Fibroblast of peridontal ligament (primary cell): ENCODE data around the gene RAB5B.
A peak's percentile ranks its signal among the peaks of the same experiment; 100 is the strongest.
"Not testable (repeated sequence)": the region's sequence is repeated elsewhere in the genome, so short reads cannot be mapped to it uniquely, and the experiment has no call there.

Experiments used
- DNase-seq: peaks from one replicate; pipeline ENCODE4 v3.0.0-alpha.2; 2010; ENCODE audit errors: extremely low read depth

The RAB5B gene

DNA sequence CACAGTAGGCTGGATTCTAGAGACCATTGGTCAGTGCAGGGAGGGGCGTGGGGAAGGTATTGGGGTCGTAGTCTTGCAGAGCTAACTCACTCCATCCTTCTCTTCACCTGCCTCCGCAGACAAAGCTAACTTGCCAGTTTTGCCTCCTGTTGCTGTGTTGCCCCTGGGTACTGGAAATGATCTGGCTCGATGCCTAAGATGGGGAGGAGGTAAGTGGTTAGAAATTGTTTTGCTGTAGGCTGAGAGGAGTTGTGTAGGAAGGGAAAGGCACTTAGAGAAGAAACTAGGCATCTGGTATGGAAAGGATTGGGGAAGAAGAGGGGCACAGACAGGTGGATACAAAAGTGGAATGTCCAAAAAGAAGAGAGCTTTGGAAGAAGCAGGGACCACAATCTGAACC is 31.8 kb upstream of the RAB5B start:
- no peak for DNase-seq

DNA sequence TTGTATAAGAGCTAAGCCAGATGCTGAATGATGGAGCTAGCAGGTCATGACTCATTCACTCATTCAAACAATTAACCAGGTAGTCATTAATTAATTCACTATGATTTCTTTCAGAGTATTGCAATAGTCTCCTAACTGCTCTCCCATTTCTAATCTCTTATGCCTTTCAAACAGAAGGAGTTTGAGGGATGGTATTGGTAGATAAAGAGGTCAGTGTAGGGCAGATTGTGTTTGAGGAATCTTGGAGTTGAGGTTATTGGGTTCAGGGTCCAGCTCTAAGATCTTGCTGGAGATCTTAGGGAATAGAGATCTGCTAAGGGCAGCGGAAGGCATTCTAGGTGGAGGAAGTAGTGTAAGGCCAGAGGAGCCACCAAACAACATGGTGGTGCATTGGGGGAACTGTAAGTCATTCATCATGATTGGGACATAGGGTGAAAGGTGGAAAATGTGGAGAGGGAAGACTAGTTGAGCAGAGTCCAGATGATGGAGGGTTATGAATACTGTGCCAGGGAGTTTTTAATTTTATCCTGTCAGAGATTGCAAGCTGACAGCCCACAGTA is 31.2 kb upstream of the RAB5B start:
- DNase-seq: no peak

DNA sequence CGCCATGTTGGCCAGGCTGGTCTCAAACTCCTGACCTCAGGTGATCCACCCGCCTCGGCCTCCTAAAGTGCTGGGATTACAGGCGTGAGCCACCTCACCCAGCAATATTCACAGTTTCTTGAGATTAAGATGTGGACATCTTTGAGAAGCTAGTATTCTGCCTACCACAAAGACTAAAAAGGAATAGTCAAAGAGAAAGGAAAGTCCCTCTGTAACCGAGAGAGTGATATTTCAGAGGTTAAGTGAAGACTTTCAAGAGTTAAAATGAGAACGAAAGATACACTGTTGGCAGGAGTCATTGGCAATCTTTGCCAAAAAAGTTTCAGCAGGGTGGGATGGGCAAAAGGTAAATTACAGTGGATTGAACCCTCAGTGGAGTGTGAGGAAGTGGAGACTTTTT is 27.3 kb upstream of the RAB5B start:
- no peak for DNase-seq

DNA sequence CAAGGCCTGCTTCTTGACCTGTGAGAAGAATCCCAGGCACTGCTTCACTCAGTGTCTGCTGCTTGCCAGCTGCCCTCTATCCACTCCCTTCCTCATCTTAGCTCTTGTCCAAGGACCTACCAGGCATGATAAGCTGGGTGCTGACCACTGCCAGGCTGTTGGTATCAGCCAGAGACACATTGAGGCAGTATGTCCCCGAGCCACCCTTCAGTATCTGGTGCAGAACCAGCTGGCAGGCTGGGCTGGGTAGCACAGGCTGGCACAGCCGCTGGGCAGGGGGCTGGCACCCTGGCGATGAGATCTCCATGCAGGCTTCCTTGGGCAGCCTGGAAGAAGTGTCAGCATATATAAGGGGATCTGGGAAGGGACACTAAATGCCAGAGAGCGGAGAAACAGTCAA is 18.5 kb upstream of the RAB5B start:
- no peak for DNase-seq

DNA sequence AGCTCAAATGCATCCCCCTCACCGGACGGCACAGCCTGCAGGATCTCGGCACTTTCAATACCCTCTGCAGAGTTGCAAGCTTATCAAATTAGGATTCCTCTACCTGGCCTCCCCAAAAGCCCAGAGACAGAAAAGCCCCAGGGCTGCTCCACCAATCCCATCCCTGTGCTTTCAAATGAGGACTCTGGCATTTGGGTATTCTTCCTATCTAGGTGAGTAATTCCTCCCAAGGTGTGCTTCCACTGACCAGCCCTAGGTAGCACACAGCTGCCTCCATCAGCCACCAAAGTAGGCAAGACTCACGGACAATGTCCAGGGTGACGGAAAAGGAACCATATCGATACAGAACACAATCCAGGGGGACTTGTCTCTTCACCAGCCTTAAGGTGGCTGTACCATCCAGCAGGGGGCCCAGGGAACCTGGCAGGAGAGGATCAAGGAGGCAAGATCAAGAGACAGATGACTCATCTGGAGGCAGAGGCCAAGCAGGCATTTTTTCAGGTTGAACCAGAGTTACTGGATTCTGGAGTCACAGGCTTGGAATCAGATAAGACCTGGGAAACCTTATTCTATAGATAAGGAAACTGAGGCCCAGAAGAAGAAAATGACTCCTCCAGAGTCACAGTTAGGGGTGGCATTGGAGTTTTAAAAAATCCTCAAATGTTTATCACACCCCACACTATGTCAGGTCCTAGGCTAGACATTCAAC is 17.9 kb upstream of the RAB5B start:
- peak; percentile 35 for DNase-seq

DNA sequence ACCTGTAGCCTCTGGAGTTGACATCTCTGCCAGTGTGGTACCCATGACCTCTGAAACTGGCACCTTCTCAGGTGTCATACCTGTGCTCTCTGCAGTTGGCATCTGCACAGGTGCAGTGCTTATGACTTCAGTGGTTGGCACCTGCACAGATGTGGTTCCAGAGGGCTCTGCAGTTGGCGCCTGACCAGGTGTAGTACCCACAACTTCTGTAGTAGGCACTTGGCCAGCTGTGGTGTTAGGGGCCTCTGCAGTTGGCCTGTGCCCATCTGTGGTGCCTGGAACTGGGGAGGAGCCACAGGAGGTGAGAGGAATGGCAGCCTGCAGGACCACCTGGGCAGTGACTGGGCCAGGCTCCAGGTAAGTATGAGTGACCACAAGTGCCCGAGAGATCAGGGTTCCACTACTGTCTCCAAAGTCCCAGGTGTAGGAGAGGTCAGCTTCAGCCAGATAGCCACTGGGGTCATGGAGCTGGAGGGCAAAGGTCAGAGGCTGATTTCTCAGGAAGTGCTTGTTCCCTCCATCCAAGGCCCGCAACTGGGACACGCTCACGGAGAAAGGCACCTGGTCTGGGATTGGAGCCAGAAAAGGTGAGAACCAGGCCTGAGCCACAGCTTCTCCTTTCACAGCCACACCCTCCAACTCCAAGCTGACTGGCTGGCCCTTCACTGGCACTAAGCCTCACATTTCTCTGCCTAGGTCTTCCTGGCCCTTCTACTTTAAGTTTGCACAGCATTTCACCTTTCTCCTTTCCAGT is 16.6 kb upstream of the RAB5B start:
- DNase-seq: no peak

DNA sequence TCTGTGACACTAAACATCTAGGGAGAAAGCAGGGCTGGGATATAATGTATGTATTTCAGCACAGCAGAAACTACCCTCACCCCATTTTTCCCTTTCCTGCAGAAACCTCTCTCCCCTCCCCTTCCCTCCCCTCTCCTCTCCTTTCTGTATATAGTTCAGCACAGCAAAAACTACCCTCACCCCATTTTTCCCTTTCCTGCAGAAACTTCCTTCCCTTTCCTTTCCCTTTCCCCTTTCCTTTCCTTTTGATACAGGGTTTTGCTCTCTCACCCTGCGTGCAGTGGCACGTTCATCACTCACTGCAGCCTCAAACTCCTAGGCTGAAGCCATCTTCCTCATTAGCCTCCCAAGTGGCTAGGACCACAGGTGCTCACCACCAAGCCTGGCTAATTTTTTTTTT is 10.1 kb upstream of the RAB5B start:
- no peak for DNase-seq

DNA sequence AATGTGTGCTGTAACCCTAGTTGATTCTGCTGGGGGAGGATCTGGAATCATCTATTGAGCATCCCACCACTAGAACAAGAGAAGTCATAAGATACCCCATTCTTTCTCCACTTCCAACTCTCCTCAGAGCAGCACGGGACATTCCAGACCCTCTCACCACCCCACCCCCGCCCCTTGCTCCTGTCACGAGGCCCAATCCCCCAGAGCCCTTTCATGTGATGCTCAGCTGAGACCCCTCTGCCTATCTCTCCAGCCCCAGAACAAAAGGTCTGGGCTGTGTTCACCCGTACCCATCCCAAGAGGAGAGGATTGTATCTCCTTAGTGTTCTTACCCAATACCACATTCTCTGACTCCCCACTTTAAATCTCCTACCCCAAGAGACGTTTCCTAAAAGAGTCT is 8.6 kb upstream of the RAB5B start:
- no peak for DNase-seq

DNA sequence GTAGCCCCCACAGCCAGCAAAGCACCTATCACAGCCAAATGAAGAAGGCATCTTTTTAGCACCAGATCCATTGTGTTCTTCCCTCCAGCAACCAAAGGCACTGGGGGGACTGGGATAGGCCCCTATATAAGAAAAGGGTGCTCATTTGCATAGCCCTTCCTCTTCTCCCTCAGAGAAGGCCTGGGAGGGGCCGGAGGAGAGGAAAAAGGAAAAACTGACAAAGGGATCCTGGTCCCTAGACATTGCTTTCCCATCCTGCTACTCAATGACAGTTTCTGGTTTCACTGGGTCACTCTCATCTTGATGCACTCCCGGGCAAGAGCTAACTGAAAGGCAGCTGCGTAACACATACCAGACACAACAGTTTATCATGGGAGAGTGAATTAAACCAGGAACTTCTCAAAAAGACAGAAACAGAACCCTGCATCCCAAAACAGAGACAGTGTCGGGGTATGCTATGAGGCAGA is 7.9 kb upstream of the RAB5B start, which contains the start of gene PMEL:
PMEL (minus strand) TSS at position 102 of the 467 bp plus-strand sequence; CDS start at position 71, 31 bp downstream.
- peak; percentile 26 for DNase-seq

DNA sequence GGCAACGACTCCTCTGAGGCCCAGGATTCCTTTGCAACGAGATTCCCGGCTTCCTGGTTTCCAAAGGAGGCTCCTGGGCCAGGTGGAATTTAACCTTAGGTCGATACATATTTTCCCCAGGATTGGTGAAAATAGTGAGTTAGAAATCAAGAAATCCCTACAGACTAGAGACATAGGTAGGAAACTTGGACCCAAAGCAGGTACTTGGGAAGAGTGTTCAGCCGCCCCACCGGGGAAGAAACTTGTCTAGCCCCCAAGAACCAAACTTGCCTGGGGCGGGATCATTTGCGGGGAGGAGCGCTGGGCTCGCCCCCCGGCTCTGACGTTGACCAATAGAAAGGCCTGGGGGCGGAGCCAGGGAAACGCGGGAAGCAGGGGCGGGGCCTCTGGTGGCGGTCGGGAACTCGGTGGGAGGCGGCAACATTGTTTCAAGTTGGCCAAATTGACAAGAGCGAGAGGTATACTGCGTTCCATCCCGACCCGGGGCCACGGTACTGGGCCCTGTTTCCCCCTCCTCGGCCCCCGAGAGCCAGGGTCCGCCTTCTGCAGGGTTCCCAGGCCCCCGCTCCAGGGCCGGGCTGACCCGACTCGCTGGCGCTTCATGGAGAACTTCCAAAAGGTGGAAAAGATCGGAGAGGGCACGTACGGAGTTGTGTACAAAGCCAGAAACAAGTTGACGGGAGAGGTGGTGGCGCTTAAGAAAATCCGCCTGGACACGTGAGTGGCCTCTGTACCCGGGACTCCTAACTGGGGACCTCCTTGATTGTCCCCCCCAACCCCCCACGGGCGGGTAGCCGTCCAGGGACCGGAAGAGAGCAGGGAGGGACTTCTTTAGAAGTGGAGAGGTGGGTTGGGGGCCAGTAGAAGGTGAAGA is 7.2 kb upstream of the RAB5B start, which contains the start of gene CDK2:
CDK2 (plus strand) TSS at position 423 of the 874 bp plus-strand sequence; CDS start at position 602, 179 bp downstream.
- DNase-seq: peak; percentile 62

DNA sequence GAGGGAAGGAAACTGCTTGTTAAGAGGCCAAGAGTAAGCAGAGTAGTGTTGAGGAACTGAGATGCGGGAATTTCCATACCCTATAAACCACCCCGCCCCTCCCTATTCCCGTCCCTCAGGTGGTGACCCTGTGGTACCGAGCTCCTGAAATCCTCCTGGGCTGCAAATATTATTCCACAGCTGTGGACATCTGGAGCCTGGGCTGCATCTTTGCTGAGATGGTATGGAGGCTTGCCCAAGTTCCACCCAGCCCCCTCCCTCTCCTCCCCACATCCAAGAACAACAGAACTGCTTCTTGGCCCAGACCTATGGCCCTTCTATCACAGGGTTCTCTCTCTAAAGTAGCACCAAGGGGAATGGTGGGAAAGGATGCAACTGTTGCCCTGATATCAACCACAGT is 4.5 kb upstream of the RAB5B start:
- DNase-seq: no peak

DNA sequence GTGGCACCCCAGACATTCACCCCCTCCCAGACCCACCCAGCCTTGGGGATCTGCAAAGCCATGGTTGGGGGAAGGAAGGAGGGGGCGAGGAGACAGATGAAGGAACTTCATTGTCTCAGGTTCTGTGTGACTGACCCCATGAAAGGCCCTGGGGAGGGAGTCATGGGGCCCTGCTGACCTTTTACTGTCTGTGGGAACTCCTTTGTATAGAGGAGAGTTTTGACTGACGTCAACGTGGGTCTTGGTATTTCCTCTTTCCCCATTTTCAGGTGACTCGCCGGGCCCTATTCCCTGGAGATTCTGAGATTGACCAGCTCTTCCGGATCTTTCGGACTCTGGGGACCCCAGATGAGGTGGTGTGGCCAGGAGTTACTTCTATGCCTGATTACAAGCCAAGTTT is 3.1 kb upstream of the RAB5B start:
- peak; percentile 35 for DNase-seq

DNA sequence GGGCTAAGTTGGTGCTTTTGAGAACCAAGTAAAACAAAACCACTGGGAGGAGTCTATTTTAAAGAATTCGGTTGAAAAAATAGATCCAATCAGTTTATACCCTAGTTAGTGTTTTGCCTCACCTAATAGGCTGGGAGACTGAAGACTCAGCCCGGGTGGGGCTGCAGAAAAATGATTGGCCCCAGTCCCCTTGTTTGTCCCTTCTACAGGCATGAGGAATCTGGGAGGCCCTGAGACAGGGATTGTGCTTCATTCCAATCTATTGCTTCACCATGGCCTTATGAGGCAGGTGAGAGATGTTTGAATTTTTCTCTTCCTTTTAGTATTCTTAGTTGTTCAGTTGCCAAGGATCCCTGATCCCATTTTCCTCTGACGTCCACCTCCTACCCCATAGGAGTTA is 1.8 kb upstream of the RAB5B start:
- DNase-seq: peak; percentile 55

DNA sequence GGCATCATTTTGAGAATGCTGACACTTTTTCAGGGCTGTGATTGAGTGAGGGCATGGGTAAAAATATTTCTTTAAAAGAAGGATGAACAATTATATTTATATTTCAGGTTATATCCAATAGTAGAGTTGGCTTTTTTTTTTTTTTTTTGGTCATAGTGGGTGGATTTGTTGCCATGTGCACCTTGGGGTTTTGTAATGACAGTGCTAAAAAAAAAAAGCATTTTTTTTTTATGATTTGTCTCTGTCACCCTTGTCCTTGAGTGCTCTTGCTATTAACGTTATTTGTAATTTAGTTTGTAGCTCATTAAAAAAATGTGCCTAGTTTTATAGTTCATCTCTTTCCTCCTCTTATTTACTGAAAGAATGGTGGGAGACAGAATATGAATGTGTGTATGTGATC is 1.4 kb upstream of the RAB5B start:
- no peak for DNase-seq

DNA sequence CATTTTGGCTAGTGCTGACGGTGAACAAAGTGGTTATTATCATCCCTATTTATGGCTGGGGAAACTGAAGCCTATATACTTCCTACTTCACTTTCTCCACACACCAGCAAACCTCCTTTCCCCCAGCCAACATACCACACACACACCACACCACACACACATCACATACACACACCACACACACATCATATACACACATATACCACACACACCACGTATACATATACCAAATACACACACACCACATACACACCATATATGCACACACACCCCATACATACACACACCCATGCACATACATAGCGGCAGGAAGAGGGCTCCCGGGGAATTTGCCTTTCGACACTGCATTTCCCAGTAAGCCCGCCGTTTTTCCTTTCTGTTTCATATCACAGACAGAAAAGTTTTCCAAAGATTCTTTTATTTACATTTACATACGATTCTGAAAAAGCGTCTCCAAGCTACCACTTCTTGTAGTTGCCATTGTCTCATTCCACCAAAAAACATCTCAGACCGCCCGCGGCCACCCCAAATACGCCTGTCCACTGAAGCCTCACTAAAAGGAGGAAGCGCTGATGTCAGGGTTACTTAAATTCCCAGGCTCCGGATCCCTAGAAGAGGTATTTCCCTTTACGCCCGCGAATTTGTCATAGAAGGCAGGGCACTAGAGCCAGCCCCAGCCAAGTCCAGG is 823 bp upstream of the RAB5B start:
- DNase-seq: no peak

DNA sequence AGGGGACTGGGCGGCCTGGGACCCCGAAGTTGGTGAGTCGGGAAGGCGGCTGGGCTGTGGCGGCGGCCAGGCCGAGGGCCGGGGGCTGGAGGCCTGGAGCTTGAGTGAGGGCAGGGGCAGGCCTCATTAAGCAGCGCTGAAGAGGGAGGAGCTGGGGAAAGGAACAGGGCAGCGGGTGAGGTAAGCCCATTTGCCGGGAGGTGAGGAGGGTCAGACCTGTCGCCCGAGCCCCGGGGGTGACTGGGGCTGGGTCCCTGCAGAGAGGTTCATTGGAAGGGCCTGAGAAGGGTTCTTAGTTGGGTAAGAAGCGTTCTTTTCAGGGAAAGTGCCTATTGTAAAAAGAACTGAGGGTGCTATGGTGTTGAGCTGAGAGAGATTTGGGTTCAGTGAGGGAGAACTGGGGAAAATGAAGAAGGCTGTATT is 441 bp downstream of the RAB5B start:
- DNase-seq: peak; percentile 35

DNA sequence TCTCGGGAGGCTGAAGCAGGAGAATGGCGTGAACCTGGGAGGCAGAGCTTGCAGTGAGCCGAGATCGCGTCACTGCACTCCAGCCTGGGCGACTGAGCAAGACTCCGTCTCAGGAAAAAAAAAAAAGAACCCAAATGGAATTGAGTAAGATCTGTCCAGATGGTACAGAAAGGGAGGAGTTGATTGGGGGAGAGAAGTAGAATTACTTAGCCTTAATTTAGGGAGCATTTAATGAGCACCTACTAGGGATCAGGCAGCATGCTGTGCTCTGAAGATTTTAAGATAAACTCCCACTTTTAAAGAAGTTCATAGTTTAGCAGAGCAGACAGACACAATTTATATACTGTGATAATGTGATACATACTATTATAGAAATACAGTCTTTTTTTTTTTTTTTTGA is 4.5 kb downstream of the RAB5B start:
- no peak for DNase-seq

DNA sequence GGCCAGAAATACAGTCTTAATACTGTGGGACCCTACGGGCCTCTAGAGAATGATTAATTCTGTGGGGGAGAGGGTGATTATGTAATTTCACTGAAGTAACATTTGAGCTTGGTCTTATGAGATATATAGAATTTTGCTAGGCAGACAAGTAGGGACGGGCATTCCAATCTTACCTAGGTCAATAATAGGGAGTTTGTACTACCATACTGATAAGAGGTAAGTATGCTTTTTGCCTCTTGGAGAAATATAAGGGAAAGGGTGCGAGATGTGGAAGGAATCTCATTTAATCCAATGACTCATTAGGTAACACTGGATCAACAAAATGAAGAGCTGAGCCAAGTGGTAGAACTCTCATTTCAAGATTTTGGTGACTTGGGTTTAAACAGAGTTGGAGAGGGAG is 5.2 kb downstream of the RAB5B start:
- DNase-seq: no peak

DNA sequence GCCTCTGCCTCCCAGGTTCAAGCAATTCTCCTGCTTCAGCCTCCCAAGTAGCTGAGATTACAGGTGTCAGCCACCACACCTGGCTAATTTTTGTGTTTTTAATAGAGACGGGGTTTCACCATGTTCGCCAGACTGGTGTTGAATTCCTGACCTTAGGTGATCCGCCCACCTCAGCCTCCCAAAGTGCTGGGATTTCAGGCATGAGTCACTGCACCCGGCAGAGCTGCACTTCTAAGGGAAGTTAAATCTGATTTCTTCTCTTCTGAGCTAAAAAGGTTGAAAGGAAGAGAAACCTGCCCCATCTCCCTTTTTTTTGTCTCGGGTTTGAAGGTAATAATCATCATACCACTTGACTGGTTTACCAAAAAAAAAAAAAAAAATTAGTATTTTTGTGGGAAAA is 8.0 kb downstream of the RAB5B start:
- not testable (repeated sequence) for DNase-seq

DNA sequence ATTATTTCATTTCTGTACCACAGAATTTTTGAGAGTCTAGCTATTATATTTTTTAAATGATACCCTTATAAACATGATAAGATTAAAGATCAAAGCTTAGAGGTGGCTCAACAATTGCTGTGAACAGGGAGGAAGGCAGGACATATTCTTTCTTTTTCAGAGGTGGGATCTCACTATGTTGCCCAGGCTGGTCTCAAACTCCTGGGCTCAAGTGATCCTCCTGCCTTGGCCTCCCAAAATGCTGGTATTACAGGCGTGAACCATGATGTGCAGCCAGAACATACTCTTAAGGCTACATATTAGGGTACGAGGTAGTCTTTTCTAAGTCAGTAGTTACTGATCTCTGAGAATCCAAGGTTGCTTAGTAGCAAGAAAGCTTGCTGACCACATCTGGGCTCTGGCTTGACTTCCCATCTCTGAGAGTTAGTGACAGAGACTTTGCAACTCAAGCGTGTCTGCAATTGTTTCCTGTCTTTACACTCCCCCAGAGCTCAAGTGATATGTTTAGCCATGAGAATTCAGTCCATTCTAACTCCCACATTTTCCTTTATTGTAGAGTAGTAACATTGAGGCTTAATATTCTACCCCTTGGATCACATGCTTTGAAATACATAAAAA is 8.6 kb downstream of the RAB5B start:
- DNase-seq: peak; percentile 11
